CD4-positive, alpha-beta T cell treated with Interleukin-17A for 4 hours (primary cell): Measurements from ENCODE around the gene ADPRH.
"Not testable (repeated sequence)": the region's sequence is repeated elsewhere in the genome, so short reads cannot be mapped to it uniquely, and the experiment has no call there.

ENCODE experiments used
- DNase-seq: peaks from one replicate; pipeline ENCODE4 v3.0.0-alpha.2; 2020; ENCODE audit warnings: mixed read lengths

ADPRH gene

GRCh38 chr3:119579366-119580066 is at the start of gene ADPRH:
Gene ADPRH (plus strand): TSS chr3:119579492. CDS start chr3:119582170, 2,678 bp downstream.
- DNase-seq: peak; percentile 47

DNA sequence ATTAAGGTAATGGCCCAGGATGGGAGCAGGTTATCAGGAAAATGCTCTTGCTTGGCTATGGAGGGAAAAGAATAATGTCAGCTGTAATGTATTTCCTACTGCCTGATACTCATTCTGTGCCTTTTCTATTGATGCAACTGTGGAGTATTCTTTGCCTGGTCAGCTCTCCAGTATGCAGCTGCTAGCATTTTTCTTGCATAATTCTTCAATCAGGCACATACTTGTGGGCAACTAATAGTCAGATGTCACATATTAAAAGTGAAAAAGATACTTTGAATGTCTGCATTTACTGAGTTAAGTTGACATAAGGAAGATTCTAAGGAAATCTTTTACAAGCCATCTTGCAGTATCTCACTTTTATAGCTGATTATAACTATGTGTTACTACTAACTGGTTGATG is 49.4 kb upstream of the ADPRH start:
- no peak for DNase-seq

GRCh38 chr3:119530456-119530855 is 48.8 kb upstream of the ADPRH start:
- no peak for DNase-seq

GRCh38 chr3:119531151-119531550 is 48.1 kb upstream of the ADPRH start:
- DNase-seq: no peak

DNA sequence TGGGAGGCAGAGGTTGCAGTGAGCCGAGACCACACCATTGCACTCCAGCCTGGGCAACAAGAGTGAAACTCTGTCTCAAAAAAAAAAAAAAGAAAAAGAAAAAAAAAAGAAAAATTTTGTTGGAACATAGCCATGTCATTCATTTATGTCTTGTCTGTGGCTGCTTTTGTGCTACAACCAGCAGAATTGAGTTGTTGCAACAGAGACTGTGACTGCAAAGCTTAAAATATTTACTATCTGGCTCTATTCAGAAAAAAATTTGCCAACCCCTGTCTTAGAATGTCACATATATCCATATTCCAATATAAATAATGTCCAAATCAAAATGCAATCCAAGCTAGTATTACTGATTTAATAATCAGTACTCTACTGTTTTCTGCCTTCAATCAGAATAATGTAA is 45.0 kb upstream of the ADPRH start:
- no peak for DNase-seq

DNA sequence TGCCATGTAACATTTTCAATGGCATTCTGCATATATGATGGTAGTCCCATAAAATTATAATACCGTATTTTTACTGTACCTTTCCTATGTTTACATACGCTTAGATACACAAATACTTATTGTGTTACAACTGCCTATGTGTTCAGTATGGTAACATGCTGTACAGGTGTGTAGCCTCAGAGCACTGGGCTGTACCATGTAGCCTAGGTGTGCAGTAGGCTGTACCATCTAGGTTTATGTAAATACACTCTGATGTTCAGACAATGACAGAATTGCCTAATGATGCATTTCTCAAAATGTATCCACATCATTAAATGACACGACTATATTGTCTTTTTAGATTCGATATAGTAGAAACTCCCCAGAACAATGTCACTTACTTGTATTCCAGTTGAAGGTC is 42.5 kb upstream of the ADPRH start:
- DNase-seq: no peak

GRCh38 chr3:119538772-119539171 is 40.5 kb upstream of the ADPRH start:
- no peak for DNase-seq

DNA sequence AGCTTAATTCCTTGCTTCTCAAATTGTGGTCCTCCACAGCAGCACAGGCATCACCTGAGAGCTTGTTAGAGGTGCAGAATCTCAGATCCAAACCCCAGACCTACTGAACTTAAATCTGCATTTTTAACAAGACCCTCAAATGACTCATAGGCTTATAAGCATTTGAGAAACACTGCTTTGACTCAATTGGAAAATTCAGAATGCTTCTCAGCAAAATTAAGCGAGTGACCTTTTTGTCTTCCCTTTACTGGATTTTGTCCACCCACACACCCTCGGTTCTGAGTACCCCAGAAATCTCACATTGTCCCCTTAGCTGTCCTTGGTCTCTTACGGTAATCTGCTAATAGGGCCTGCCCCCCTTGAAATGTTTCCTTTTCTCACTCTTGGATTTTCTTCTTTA is 37.7 kb upstream of the ADPRH start:
- no peak for DNase-seq

GRCh38 chr3:119542168-119542767 is 37.0 kb upstream of the ADPRH start:
- no peak for DNase-seq

GRCh38 chr3:119543147-119543546 is 36.1 kb upstream of the ADPRH start:
- DNase-seq: no peak

GRCh38 chr3:119547227-119547626 is 32.1 kb upstream of the ADPRH start:
- no peak for DNase-seq

GRCh38 chr3:119548341-119548740 is 31.0 kb upstream of the ADPRH start:
- DNase-seq: no peak

- no peak for DNase-seq
These were observed 28.9 kb upstream of the ADPRH start for GRCh38 chr3:119550192-119550910.

DNA sequence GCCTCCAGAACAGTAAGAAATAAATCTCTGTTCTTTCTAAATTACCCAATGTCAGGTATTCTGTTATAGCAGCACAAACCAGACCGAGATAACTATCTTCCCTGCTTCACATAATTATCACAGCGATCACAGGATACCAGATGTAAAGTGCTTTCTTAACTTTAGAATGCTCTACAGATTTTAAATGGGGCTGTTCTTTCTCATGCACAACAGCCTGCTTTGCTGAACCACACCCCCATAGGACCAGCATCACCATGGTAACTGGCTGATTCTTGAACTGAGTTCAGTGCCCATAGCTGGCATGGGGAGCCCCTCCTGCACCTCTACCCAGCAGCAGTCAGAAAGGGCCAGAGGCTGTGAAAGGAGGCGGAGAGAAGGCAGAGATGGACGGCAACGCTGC is 27.7 kb upstream of the ADPRH start:
- DNase-seq: no peak

- DNase-seq: not testable (repeated sequence)
These were observed 26.4 kb upstream of the ADPRH start for GRCh38 chr3:119552928-119553327.

GRCh38 chr3:119553823-119554415 is 25.4 kb upstream of the ADPRH start:
- no peak for DNase-seq

GRCh38 chr3:119555309-119555735 is 24.0 kb upstream of the ADPRH start:
- DNase-seq: no peak

GRCh38 chr3:119555929-119556328 is 23.4 kb upstream of the ADPRH start:
- DNase-seq: no peak

DNA sequence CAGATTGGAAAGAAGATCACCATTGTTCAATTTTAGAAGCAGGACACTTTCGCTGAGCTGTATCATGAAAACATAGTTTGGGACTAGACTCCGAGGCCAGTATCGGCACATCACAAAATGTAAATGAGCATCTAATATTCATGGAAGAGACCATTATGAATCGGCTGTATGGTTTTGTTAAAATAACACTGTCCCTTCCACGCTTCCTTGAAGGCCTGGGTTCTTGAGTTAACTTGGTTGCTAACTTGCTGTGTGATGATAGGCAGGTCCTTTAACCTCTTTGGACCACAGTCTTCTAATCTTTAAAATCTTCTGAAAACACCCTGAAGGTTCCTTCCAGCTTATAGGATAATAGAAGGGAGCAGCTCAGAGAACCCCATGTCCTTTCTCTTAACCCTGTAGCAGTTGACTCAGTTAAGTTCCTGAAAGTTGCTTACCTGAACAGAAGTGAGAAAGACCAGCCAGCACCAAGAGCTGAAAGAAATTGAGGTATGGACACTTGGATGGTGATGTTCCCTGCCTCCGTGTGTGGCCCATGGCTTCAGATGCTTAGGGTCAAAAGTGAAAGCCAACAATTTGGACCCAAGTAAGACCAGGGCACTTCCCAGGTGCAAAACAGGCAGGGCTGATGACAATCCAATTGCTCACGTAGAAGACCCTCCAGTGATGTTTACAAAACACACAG is 22.0 kb upstream of the ADPRH start:
- no peak for DNase-seq

DNA sequence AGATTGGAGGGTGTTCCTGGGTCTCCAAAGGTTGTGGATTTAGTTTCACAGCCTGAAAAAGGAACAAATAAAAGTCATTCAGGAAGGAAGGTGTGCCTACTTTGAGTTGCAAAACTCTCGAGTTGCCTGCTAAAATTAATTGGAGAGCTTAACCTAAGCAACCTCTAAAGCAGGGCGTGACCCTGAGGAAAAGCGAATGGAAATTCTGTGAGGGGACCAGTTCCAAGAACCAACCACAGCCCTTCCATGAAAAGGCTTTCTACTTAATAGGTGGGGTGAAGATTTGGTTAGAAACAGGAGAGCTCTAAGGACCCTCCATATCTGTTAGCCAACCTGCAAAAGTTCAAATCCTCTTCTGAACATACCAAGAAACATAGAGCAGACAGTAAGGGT is 21.4 kb upstream of the ADPRH start:
- DNase-seq: no peak

GRCh38 chr3:119558626-119559317 is 20.5 kb upstream of the ADPRH start:
- no peak for DNase-seq

DNA sequence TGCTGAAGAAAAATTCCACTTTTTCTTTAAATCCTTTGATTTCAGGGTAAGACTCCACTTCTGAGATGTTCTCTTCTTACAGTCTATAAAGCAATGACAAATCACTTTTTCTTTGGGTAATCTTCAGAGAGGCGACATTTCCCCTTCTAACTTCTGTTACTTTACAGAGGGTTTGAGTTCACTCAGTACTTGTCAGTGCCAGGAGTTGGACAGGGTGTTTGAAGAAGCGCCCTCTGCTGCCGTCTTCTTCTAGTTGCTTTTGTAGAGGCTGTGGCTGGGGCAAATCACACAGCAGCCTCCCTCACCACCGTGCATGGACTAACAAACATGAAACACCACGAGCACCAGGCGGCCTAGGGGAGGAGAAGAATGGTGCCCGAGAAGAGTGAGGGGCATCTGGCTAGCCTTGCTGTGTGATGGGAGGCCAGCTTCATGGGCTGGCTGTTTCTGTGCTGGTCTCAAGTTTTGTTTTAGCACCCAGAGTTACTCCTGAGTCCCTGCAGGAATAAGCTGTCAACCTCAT is 19.8 kb upstream of the ADPRH start, which contains the start of gene CD80:
Gene CD80, minus strand, starts transcription at position 174 of the 523 bp plus-strand sequence. CDS start 1,886 bp downstream, outside the sequence.
- peak; percentile 57 for DNase-seq
